Adrenal gland (tissue), 12 donors: ENCODE data around the gene COPE. TPM values are rescaled to one million over a fixed set of nuclear protein-coding genes. Genes with fewer than 3 reads are reported as not detected.

Experiments
- DNase-seq, 7 donors: peaks; one replicate each; pipeline ENCODE4 v3.0.0-alpha.2; 2019 to 2020
- H3K27ac ChIP-seq, 5 donors: fragments of 200-600 bp; sonication (generic) in 4 of 5; 1 replicate in 3 of 5; 2 replicates in 2 of 5; pipeline versions ENCODE4 v1.5.1 to v1.8.0; 2016 to 2020; ENCODE audit warnings: mild to moderate bottlenecking in 1 of 5
- H3K27me3 ChIP-seq: fragments of 200-600 bp; 2 replicates; pipeline ENCODE4 v1.8.0; 2021
- H3K36me3 ChIP-seq, 2 donors: fragments of 200-600 bp; replicated peaks in 1 of 2; 1 replicate in 1 of 2; 2 replicates in 1 of 2; pipeline versions ENCODE4 v1.5.1 to v1.8.0; 2018 to 2022
- H3K4me1 ChIP-seq, 2 donors: fragments of 200-600 bp; replicated peaks in 1 of 2; 1 replicate in 1 of 2; 2 replicates in 1 of 2; pipeline versions ENCODE4 v1.5.1 to v1.8.0; 2018 to 2021
- H3K4me3 ChIP-seq, 4 donors: fragments of 200-600 bp; sonication (generic) in 3 of 4; one replicate each; pipeline ENCODE4 v1.5.1; 2016 to 2018
- H3K9me3 ChIP-seq, 3 donors: fragments of 200-600 bp; sonication (generic) in 1 of 3; replicated peaks in 1 of 3; 1 replicate in 2 of 3; 2 replicates in 1 of 3; pipeline versions ENCODE4 v1.5.1 to v1.8.0; 2016 to 2021
- POLR2A ChIP-seq, 2 donors: fragments of 450-650 bp; IDR thresholded peaks; one replicate each; pipeline ENCODE4 v1.6.1; 2017; ENCODE audit warnings: antibody characterized with exemption in 2 of 2, mild to moderate bottlenecking in 2 of 2, moderate library complexity in 1 of 2
- WGBS, 4 donors: extraction: QIAGEN DNeasy Blood & Tissue Kit in 2 of 4; methylation state at CpG; one replicate each; pipeline versions ENCODE4 v1.1.5 to v1.1.7; 2013 to 2017; 5-methylcytosine and 5-hydroxymethylcytosine counted together
- intact Hi-C, 2 donors: fragments of 100-400 bp; cut with DNase I; formaldehyde crosslinking; loops; one replicate each; pipeline versions ENCODE4 v1.14.1 to v1.15.0; 2022 to 2023
- polyA plus RNA-seq, 3 donors: library from polyadenylated mRNA; stranded (reverse); fragments of 200-250 nt in 2 of 3; fragments of 350-450 nt in 1 of 3; fragmentation: Illumina TruSeq in 1 of 3; extraction: RNeasy Lipid Tissue Mini Kit (QIAGEN cat#74804) in 1 of 3; gene quantifications; one replicate each; pipeline ENCODE4 v1.2.3, GENCODE V29; 2013 to 2014
- total RNA-seq, 9 donors: library from RNA; depleted of rRNA in 4 of 9; stranded (reverse); fragments of >200 nt in 4 of 9; fragments of 120-200 nt in 1 of 9; fragmentation: NEBNext Ultra II Directional in 1 of 9; extraction: Animal tissue kit (Norgen Biotek cat#: 25700) in 1 of 9; gene quantifications; one replicate each; pipeline versions ENCODE4 v1.1.0 to v1.2.4, GENCODE V29; 2013 to 2023
- TF ChIP-seq, protein P1 (sequence below), 6 experiments: fragments of 450-650 bp in 4 of 6; fragments of 200-600 bp in 2 of 6; sonication (generic) in 1 of 6; IDR thresholded peaks; 1 replicate in 5 of 6; 2 replicates in 1 of 6; pipeline versions ENCODE4 v1.5.1 to v1.8.0; 2016 to 2021; ENCODE audit warnings: antibody characterized with exemption in 6 of 6, mild to moderate bottlenecking in 2 of 6, moderate library complexity in 1 of 6
- donor health status: healthy with polysubstance abuse.
- donor health status: Bipolar disorder and iron deficiency.
- donor health status: DM: yes; HTN: yes; CAD: no.
- donor health status: DM: no; HTN: no; CAD: no.
- donor health status: DM: no; HTN: no; CAD: no.
- donor health status: DM: yes; HTN: yes; CAD: no.

The COPE gene
- total and polyA plus RNA-seq, 12 donors, result 45.1 to 400 (median 298) TPM

DNA sequence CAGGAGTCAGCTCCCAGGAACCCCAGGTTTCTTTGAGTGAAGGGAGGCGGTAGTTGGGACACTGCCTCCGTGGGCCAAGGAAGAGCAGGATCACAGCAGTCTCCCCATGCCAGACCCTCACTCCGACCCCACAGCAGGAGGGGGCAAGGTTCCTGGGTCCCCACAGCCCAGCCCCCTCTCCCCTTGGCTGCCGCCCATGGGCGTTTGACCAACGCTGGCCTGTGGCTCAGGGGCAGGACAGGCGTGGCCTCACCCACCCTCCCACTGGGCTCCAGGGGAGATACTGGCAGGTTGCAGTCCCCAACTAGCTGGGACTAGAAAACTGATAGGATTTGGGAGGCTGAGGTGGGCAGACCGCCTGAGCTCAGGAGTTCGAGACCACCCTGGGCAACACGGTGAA, 9.2 kb downstream of the COPE start:
- Histone ChIP-seq H3K36me3 (peaks cover 0 to 61% of the 10 kb centered on the region in 2 donors), H3K4me1 (peaks cover 18 to 22% of the 10 kb centered on the region in 2 donors)

DNA sequence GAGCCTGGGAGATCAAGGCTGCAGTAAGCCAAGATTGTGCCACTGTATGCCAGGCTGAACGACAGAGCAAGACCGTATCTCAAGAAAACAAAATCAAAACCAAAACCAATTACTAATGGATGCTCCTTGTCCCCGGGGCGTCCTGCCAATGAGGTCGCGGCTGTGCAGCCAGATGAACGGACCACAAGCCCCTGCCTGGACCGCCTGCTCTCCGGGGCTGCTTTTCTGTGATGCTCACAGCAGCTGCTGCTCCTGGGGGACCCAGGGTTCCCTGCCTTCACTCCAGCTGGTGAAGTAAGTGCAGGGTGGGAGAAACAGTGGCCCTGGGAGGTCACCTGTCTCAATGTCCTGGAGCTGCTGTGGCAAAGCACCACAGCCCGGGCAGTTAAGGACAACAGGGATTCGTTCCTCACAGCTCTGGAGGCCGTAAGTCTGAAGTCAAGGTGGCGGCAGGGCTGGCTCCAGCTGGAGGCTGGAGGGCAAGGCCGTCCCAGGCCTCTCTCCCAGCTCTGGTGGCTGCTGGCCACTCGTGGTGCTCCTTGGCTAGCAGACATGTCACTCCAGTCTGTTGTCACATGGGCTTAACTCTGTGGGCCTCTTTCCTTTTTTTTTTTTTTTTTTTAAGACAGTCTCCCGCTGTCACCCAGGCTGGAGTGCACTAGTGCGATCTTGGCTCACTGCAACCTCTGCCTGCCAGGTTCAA, 10.1 kb downstream of the COPE start:
- WGBS, 4 donors, result 62 to 70% (median 66%) methylated on average over 8 to 17 of the region's 17 CpGs
- H3K36me3 ChIP-seq, result peaks cover 0 to 66% of the 10 kb centered on the region in 2 donors
- intact Hi-C loops, result no loop called here
- H3K27ac ChIP-seq, result peak overlapping the region in 1 of 5 donors; percentile 7
- TF ChIP-seq, protein P1, sequence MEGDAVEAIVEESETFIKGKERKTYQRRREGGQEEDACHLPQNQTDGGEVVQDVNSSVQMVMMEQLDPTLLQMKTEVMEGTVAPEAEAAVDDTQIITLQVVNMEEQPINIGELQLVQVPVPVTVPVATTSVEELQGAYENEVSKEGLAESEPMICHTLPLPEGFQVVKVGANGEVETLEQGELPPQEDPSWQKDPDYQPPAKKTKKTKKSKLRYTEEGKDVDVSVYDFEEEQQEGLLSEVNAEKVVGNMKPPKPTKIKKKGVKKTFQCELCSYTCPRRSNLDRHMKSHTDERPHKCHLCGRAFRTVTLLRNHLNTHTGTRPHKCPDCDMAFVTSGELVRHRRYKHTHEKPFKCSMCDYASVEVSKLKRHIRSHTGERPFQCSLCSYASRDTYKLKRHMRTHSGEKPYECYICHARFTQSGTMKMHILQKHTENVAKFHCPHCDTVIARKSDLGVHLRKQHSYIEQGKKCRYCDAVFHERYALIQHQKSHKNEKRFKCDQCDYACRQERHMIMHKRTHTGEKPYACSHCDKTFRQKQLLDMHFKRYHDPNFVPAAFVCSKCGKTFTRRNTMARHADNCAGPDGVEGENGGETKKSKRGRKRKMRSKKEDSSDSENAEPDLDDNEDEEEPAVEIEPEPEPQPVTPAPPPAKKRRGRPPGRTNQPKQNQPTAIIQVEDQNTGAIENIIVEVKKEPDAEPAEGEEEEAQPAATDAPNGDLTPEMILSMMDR (IDR thresholded peaks at IDR 0.05), result no peak
- TF ChIP-seq POLR2A (IDR thresholded peaks at IDR 0.05), result no peak
- no peaks in the 10 kb centered on the region for H3K27me3 ChIP-seq
- H3K4me1 ChIP-seq, result peaks cover 18 to 19% of the 10 kb centered on the region in 2 donors
- no peak overlapping the region for H3K4me3 ChIP-seq
- DNase-seq, result peak; percentile 52 to 86 (median 79)
- H3K9me3 ChIP-seq, result no peaks in the 10 kb centered on the region

More for the DNA sequence above, 9.2 kb downstream of the COPE start:
- Histone ChIP-seq H3K27ac (no peak overlapping the region), H3K27me3 (no peaks in the 10 kb centered on the region), H3K4me3 (no peak overlapping the region), H3K9me3 (no peaks in the 10 kb centered on the region)
- intact Hi-C loops, result no loop called here
- no peak for DNase-seq
- no peak for TF ChIP-seq POLR2A (IDR thresholded peaks at IDR 0.05)
- TF ChIP-seq, protein P1 (IDR thresholded peaks at IDR 0.05), result no peak
- WGBS, 4 donors, result 85 to 95% (median 92%) methylated on average over 4 to 10 of the region's 10 CpGs

DNA sequence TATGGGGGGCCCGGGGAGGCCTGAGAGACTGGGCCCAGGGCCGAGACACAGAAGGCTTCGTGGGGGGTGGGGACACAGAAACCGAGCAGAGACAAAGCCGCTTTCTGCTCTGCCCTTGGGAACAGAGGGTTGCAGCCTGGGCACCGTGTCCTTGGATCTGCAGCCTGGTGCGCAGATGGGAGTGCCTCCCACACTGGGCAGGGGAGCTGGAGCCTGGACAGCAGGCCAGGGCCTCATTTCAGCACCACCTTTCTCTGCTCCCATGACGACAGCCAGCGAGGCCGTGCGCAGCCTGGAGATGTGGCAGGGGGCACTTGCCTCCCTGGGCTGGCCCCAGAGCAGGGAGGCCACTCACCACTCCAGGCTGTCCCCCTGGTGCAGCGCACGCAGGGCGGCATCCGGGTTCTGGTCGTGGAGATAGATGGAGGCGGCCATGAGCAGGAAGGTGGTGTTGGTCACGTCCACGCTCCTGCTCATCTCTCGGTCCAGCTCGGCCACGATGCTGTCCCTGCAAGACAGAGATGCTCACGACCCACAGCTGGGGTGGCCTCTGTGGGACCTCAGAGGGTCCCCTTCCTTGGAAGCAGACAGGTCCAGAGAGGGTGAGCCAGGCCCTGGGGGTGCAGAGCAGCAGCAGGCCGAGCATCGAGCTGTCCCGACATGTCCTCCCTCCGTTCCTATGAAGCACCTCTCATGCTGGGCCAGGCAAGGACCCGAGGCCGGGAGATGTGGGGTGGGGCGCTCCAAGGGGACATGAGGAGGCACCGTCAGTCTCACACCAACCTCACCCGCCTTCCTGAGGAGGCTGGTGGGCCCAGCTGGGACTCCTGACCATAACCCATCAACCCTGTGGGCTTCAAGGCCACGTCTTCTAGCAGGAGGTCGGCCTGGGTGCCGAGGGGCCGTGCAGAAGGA, 12.3 kb downstream of the COPE start:
- Histone ChIP-seq H3K27me3 (no peaks in the 10 kb centered on the region), H3K4me3 (no peak overlapping the region), H3K9me3 (no peaks in the 10 kb centered on the region), H3K36me3 (peaks cover 0 to 56% of the 10 kb centered on the region in 2 donors), H3K27ac (peak overlapping the region in 3 of 5 donors; percentile 4 to 74 (median 73)), H3K4me1 (peaks cover 18 to 19% of the 10 kb centered on the region in 2 donors)
- 66 to 86% (median 68%) methylated on average over 7 to 36 of the region's 36 CpGs for WGBS, 4 donors
- no peak for TF ChIP-seq POLR2A (IDR thresholded peaks at IDR 0.05)
- TF ChIP-seq, protein P1 (IDR thresholded peaks at IDR 0.05), result no peak
- intact Hi-C loops, result no loop called here
- DNase-seq, result peak; percentile 68 to 90 (median 85)
